Activated CD4-positive, alpha-beta T cell treated with anti-CD3 and anti-CD28 coated beads, Interleukin-2, amount 50 U/mL, for 48 hours (primary cell): ENCODE results near the gene RAPGEF6.
"Not testable (repeated sequence)": the region's sequence is repeated elsewhere in the genome, so short reads cannot be mapped to it uniquely, and the experiment has no call there.

Source experiments
- DNase-seq, 2 experiments: peaks; one replicate each; pipeline ENCODE4 v3.0.0-alpha.2; 2020

The RAPGEF6 gene

DNA sequence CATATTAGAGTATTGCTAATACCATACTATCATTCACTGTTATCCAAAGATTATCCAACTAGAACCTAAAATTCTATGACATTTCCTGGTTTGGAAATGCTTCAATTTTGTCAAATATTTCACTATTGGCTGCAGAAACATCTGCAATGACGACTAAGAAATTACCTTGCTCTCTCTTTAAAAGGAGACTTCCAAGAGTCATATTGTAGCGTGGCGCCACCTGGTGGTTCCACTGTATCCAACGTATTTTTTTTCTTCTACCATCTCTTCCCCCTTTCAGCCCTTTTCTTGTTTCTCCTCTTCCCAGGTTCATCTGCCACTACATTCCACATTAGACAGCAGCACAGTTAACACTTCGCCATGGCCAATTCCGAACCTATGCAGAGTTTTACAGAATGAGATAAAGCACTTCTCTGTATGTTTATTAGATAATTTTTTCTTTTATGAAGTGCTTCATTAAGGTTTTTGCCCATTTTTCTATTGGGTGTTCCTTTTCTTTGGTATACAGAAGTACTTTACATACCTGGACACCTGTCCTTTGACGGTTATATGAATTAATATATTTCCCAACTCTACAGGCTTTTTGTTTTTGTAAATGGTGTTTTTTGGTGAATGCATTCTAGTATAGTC is 217.7 kb downstream of the RAPGEF6 start:
- peak; percentile 89 to 92 for DNase-seq

DNA sequence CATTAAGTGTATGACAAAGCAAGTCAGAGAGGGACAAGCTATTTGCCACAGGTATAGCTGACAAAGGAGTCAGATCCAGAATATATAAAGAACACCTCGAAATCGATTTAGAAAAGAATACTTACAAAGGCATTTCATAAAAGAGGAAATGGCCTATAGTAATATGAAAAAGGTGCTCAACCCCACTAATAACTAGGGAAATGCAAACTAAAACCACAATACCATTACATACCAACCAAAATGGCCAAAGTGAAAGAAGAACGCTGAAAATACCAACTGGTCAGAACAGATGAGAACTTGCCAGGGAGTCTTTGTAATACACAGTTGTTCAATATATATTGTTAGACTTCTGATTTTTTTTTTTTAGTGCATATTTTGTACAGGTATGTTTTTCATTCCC is 218.3 kb downstream of the RAPGEF6 start:
- DNase-seq, result no peak

DNA sequence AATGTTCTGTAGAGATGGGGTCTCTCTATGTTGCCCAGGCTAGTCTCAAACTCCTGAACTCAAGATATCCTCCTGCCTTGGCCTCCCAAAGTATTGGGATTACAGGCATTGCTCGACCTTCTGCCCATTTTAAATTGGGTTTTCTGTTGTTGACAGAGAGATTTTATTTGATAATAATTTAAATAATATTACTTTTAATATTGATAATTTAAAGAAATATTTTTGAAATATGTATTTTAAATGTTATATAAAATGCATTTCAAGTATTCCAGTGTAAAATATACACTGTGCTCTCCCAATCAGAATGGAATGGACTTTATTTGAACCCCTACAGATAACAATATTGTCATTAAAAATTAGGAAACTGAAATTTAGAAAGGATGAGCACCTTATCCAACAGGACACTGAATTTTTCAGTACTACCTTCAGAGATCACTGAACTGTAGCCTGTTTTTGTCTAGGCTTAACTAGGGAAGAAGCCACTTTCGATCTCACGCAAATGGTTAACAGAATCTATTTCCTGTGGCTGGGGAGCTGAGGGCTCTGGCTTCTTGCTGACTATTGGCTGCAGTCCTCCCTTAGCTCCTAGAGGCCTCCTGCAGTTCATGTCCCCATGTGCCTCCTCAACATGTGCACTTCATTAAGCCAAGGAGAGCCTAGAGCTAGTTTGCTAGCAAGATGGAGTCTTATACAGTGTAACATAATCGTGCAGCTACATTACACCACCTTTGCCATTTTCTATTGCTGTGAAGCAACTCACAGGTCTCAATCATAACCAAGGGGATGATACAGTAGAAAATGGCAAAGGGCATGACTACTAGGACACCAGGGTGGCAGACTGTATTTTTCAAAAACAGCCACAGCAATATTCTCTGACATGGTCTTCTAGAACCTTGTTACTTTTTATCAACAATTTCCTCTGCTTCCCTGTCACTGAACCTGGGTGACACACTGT is 221.1 kb downstream of the RAPGEF6 start:
- DNase-seq, result peak; percentile 18 to 37

DNA sequence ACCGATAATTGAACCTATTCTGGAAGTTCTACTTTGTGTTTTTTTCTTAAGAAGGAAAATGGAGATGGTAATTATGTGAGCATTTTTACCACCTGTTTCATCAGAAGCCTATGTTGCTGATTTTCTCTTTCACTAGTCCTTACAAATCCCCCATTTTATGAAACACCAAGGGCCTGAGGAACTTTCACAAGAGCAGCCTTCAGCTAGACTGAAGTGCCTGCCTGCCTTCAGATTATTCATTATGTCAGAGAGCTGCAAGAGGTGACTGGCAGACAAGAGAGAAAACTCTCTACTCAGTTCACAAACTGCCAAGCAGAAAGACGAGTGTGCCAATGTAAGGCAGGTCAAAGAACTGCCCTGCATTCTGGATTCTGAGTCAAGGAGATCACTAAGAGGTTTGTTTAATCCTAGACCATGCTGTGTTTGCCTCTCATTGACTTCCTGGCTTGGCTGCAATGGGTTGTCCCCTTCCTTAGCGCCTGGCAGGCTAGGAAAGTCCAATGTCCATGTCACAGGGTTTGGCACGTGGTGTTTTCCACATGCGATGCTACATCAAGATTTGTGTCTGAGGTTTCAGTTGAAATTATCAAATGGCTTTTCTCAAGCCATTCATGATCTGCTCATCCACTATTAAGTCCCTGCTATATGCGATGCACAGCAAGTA is 227.9 kb downstream of the RAPGEF6 start:
- DNase-seq, result no peak

DNA sequence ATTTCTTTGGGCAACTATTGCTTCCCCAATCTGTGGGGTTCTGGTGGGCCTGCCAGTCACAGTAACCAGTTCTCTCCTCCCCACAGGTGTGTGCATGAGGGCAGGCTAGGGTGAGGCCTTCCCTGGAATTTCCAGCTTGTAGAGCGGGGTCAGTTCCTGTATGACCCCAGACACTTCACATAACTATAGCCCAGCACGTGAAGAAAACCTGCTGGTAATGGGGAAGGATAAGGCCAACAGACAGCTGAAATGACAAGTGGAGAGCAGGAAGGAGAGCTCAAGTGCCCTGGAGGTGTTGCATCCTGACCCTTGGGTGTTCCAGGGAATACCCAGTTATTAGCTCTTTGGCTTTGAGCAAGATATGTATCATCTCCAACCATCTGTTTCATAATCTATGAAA is 229.0 kb downstream of the RAPGEF6 start:
- no peak for DNase-seq

DNA sequence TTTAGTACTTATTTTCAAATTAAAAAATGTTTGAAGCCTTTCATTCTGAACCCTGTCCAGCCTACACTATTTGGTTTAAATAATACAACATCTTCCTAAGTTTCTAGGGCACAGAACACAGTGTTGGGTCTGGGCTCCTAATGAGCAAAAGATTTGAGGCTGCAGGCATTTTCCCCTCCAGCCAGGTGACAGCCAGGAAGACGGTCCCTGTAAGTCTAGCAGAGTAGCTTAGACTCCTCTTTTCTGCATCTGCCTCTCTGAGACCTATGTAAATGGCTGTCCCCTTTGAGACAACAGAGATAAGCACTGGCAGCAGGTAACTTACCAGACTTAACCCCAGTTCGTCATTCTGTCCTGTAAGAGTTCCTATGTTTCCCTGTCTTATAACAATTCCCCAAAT is 229.4 kb downstream of the RAPGEF6 start:
- no peak for DNase-seq

DNA sequence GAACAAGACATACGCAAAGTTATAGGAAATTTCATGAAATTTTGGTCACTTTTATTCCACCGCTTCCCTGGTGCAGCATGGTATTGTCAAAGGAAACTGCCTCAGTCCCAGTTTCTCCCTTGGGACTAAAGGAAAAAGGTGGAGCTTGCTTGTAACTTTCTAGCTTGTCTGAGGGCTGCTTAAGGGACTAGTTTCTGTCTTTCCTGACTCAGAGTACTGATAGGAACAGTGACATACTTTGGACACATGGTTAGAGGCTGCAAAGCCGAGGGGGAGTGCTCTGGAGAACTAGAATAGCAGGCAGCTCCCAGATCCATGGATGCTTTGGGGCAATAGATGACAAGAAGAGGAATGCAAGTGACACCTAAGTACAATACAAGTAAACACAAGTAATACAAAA is 234.4 kb downstream of the RAPGEF6 start:
- no peak for DNase-seq

DNA sequence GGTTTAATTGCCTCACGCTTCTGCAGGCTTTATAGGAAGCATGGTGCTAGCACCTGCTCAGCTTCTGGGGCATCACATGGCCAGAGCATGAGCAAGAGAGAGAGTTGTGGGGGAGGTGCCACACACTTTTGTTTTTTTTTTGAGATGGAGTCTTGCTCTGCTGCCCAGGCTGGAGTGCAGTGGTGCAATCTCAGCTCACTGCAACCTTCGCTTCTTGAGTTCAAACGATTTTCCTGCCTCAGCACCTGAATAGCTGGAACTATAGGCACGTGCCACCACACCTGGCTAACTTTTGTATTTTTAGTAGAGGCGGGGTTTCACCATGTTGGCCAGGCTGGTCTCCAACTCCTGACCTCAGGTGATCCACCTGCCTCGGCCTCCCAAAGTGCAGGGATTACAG is 236.0 kb downstream of the RAPGEF6 start:
- DNase-seq, result not testable (repeated sequence)

DNA sequence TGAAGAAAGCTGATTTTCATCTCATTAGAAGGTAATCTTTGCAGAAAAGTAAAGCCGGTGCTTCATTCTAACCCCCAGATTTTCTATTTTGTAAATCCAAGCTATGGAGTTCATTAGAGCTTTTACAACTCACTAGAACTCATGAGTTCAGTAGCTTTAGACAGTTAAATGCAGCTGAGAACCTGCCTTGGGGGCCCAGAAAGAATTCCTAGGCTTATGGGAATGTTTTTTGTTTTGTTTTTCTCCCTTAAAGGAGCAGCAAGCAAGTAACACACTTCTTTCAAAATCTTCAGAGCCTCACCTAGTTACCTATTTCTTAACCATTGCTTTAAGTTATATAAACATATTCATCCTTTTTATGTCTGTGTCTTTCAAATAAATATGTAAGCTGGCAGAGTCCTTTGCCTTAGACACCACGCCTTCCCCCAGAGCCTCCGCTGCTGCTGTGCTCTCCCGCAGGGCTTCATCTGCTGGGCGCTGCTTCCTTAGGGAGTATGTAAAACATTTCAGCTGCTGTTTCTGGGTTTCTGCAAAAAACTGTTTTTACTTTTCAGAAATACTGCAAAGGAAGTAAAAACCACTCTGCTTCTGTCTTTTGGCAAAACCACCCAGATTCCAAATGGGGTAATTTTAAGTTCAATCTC is 238.3 kb downstream of the RAPGEF6 start:
- DNase-seq, result no peak

DNA sequence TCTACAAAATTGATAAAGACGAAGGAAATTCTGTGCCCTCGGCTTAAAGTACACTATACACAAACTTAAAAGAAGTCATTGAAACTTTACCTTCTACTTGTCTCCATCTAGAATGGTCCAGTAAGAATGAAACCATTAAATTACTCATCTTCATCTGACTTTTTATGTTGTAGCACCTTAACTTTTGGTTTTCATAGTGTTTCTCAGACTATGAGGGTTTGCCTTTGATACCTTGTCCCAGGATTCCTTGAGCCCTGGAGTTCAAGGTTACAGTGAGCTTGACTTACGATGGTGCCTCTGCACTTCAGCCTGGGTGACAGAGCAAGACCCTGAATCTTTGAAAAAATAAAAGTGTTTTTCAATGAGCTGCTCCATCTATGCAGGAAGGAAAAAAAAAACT is 239.0 kb downstream of the RAPGEF6 start:
- DNase-seq, result no peak

DNA sequence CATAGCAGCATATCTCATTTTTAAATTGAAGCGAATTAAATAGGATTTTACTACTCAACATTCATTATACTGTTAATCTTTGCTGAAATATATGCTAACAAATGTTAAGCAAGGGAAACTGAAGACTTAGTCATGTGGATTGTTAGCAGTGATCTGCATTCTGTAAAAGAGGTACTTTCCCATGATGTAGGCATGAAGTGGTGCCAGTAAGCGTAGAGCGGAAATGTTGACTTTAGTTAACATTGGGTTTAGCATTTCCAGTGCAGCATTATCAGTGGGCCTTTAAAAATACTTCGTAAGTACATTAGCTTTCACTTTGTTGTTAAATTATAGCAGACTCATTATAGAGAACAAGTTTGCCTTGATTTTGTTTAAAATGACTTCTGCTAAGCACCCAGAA is 240.9 kb downstream of the RAPGEF6 start:
- DNase-seq, result no peak

DNA sequence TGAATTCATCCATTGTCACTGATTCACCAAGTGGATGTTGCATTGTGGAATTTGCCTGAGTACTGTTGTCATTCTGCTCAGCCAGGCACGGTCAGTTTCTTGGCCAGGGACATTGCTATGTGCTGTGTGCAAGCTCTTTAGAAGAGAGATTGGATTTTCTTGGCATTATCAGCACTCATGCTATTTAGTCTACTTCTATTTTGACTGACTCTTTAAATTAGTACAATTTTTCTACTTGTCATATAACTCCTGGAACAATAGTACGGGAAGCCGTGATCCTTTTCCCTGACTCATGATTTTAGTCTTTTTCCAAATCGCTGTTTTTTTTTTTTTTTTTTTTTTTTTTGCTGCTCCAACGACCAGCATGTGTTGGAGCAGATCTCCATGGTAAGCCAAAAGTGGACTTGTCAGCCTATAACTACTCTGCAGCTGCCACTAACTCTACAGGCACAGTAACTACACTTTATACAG is 241.5 kb downstream of the RAPGEF6 start:
- DNase-seq, result no peak

DNA sequence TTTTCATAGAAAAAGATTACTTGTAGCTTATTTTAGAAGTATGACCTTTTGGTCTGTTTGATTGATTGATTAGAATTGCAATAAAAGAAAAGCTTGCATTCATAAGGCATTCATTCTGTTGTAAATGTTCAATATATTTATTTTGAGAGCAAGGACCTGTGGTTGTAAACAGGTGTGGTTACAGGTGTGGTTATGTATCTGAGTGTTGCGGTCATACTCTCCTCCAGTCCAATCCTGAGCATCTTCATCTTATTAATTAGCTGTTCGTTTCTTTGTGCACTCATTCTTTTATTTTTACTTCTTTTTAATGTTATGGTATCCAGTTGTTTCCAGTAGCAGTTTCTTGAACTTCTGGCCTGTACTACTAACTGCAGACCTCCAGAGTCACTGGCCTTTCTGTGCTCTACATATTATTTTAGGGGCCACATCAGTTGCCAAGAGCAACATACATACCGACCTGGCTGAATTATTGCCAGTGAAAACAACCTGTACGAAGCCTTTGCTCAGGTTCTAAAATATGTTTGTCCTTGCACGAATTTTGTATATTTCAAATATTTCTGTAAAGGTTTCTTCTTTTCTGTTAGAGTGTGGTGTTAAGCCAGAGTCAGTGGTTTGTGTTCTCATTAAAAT is 242.4 kb downstream of the RAPGEF6 start:
- DNase-seq, result no peak

DNA sequence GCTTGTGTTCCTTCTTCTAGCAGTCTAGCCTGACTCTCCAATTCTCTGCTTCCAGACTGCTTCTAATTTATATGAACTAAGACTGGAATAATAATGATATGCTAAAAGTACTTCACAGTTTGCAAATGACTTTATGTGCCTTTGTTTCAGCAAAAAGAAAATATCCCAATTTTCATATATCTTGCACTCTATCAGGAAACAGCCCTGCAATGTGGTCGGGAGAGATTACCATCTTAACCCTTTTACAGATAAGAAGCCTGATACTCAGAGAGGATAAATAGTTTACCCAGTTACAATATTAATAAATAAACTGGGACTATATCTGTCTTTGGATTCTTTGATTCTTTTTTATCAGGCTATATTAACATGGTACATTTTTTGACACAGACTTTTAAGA is 245.2 kb downstream of the RAPGEF6 start:
- no peak for DNase-seq

DNA sequence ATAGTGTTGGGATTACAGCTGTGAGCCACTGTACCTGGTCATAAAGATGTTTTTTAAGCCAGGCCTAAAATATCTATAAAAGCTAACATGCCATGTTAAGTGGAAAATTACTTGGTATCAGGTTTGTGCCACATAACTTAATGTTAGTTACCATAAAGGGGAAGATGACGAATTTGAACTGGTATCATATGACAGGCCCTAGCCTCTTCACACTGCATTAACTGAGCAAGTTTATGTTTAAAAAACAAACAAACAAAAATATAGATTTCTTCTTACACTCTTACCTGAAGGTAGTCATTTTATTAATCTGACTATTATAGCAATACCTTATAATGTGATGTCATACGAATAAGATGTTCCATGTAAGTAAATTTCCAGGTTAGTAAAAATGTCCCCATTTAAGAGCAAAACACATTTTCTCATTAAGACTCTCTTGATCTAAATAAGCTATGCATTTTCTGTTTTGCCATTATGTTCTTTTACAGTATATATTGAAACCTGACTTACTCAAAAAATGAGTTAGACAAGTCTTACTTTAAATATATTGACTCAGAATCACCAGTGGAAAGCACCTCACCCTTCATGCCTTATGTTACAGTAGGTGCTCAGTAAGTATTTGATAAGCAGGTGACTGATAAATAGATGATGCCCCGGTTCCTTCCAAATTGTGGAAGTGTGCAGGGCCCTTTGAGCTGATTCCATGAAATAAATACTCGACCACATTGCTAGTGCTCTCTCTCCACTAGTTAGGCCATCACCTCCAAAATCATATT is 245.7 kb downstream of the RAPGEF6 start:
- no peak for DNase-seq

DNA sequence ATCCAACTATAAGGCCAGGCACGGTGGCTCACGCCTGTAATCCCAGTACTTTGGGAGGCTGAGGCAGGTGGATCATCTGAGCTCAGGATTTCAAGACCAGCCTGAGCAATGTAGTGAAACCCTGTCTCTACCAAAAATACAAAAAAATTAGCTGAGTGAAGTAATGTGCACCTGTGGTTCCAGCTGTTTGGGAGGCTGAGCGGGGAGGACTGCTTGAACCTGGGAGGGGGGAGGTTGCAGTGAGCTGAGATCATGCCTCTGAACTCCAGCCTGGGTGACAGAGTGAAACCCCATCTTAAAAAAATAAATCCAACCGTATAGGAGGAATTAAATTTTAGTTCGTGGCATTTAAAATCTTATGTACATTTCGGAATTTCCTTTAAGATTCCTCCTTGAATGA is 247.8 kb downstream of the RAPGEF6 start:
- DNase-seq, result no peak

DNA sequence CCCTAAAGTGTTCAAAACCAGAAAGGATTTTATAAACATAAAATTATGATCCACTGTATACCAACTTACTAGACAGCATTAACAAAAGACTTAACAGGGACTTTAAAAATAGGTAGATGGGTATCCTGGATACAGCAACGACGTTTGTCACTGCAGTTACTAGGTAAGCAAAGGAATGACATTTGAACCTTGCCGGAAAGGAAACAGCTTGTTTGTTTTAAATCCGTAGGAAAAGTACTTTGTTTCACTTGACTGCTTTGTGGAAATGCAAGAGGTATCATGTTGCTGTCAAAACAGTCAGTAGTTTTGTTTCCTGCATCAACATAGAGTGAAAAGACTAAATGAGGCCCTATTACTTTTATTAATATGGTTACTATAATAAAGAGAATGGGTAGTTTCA is 248.2 kb downstream of the RAPGEF6 start:
- no peak for DNase-seq

DNA sequence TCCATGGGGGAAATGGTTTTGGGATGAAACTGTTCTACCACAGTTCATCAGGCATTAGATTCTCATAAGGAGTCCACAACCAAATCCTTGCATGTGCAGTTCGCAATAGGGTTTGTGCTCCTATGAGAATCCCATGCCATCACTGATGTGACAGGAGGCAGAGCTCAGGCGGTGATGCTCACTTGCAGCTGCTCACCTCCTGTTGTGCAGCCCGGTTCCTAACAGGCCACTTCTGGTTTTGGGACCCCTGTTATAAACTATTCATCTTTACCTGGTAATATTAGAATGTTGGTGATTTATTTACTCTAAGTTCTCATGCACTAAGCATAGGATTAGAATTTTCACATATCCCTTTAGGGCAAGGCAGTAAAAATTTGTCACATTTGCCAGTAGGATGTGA is 248.9 kb downstream of the RAPGEF6 start:
- no peak for DNase-seq

DNA sequence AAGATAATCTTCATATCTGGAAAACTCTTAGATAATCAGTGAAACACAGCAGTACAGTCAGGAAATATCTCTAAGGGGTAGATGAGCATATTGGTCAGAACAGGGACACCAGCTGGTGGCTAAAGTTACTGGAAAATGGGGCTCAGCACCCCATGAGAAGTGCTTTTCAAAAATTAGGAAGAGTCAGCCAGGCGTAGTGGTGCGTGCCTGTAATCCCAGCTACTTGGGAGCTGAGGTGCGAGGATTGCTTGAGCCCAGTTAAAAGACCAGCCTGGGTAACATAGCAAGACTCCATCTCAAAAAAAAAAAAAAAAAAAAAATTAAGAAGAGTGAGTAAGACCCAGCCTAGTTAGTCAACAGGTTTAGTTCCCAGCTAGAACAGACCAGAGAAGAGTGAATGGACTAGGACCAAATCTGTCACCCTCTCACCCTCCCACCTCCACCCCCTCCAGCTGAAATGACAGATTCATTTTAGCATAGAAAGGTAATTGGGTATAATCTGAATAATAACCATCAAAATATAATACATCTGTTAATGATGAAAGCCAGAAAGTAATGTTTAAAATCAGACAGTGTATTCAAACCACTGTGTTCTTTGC is 250.3 kb downstream of the RAPGEF6 start:
- peak; percentile 40 to 63 for DNase-seq

DNA sequence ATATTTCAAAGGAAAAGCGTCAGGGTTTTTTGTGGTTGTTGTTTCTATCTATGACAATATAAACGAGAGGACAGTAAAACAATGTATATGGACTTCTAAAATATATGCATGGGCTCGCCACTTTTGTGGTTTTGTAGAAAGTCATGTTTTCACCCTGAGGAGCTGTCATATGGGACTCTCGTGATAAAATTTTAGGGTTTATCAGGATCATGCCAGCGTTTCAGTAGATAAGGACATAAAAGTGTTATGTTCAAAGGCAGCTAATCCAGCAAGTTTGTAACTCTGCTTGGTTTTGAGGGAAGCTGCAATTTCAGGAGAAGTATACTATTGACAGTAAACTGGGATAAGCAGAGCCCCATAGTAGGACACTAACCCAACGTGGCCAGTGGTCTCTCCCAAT is 250.9 kb downstream of the RAPGEF6 start:
- DNase-seq, result no peak
